Measurements from ENCODE around the gene RHPN2.

DNA sequence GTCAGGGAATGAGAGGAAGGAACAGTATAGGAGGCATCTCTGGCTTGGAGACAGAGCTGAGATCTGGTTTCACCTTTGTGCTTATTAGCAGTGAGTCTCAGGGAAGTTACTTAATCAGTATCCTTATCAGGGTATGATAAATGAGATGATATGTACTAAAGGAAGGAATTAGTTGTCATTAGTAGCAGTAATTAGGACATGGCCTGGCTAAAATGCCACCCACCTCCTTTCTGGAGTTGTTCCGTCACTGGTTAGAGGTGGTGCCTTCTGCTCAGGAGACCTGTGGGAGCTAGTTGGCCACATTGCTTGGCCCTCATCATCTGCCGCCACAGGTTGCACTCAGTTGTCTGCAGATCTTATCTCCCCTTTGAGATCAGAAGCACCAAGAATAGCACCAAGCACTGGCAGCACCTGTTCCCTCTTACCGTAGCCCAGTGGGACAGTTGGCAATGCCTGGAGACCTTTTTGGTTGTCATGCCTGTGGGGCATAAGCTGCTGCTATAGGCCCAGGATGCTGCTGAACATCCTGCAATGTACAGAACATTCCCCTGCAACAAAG is 21.0 kb upstream of the RHPN2 start:
- TF ChIP-seq BACH2 (CRISPR knock-in tag; IDR thresholded peaks at IDR 0.05; ENCODE audit: borderline replicate concordance) (no peak), ZFP30 (CRISPR knock-in tag; IDR thresholded peaks at IDR 0.05) (no peak)
- TF ChIP-seq, protein P1, sequence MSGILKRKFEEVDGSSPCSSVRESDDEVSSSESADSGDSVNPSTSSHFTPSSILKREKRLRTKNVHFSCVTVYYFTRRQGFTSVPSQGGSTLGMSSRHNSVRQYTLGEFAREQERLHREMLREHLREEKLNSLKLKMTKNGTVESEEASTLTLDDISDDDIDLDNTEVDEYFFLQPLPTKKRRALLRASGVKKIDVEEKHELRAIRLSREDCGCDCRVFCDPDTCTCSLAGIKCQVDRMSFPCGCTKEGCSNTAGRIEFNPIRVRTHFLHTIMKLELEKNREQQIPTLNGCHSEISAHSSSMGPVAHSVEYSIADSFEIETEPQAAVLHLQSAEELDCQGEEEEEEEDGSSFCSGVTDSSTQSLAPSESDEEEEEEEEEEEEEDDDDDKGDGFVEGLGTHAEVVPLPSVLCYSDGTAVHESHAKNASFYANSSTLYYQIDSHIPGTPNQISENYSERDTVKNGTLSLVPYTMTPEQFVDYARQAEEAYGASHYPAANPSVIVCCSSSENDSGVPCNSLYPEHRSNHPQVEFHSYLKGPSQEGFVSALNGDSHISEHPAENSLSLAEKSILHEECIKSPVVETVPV (CRISPR knock-in tag; IDR thresholded peaks at IDR 0.05) = no peak

Measured in SK-N-SH treated with all-trans-retinoic acid at 6 μM for 48 hours (cell line).